MM.1S (cell line): ENCODE data around the gene SLC2A4RG.

Experiments
- DNase-seq: peaks from one replicate; pipeline ENCODE4 v3.0.0-alpha.2; 2015
- H2AFZ ChIP-seq: fragments of 300-600 bp; sonication (generic); 2 replicates; pipeline ENCODE4 v1.6.0; 2016; ENCODE audit warnings: antibody characterized with exemption, low read length
- H3F3A ChIP-seq: fragments of 300-600 bp; sonication (generic); 2 replicates; pipeline ENCODE4 v1.6.1; 2016; ENCODE audit warnings: mild to moderate bottlenecking, antibody characterized with exemption, low read length, moderate library complexity, mixed read lengths; ENCODE audit not compliant: insufficient read depth
- H3K27ac ChIP-seq: fragments of 300-600 bp; sonication (generic); 2 replicates; pipeline ENCODE4 v1.5.1; 2016; ENCODE audit warnings: mild to moderate bottlenecking, low read length
- H3K27me3 ChIP-seq: fragments of 300-600 bp; sonication (generic); replicated peaks from 2 replicates; pipeline ENCODE4 v1.6.0; 2016; ENCODE audit warnings: low read length; ENCODE audit not compliant: insufficient read depth
- H3K36me3 ChIP-seq: fragments of 300-600 bp; sonication (generic); replicated peaks from 2 replicates; pipeline ENCODE4 v1.6.1; 2016; ENCODE audit warnings: mild to moderate bottlenecking, low read length, mixed read lengths; ENCODE audit not compliant: insufficient read depth
- H3K4me1 ChIP-seq: fragments of 300-600 bp; sonication (generic); 2 replicates; pipeline ENCODE4 v1.6.1; 2016; ENCODE audit warnings: low read length, mixed read lengths
- H3K4me2 ChIP-seq: fragments of 300-600 bp; sonication (generic); 2 replicates; pipeline ENCODE4 v1.6.0; 2016; ENCODE audit warnings: low read depth, low read length
- H3K4me3 ChIP-seq: fragments of 300-600 bp; sonication (generic); 2 replicates; pipeline ENCODE4 v1.5.1; 2016; ENCODE audit warnings: low read length, mixed read lengths
- H3K79me2 ChIP-seq: fragments of 300-600 bp; sonication (generic); 2 replicates; pipeline ENCODE4 v1.6.1; 2016; ENCODE audit warnings: mixed run types, low read length, mixed read lengths
- H3K9ac ChIP-seq: fragments of 300-600 bp; sonication (generic); 2 replicates; pipeline ENCODE4 v1.6.1; 2016; ENCODE audit warnings: low read length, mixed read lengths
- H3K9me2 ChIP-seq: fragments of 300-600 bp; sonication (generic); replicated peaks from 2 replicates; pipeline ENCODE4 v1.6.1; 2016; ENCODE audit warnings: mild to moderate bottlenecking, low read length, mixed read lengths; ENCODE audit not compliant: insufficient read depth
- H3K9me3 ChIP-seq: fragments of 300-600 bp; sonication (generic); replicated peaks from 2 replicates; pipeline ENCODE4 v1.6.1; 2016; ENCODE audit warnings: mild to moderate bottlenecking, low read length, mixed read lengths; ENCODE audit not compliant: insufficient read depth
- H4K20me1 ChIP-seq: fragments of 300-600 bp; sonication (generic); 2 replicates; pipeline ENCODE4 v1.6.1; 2016; ENCODE audit warnings: mild to moderate bottlenecking, low read length, moderate library complexity, mixed read lengths; ENCODE audit not compliant: insufficient read depth
- CTCF ChIP-seq: fragments of 300-600 bp; sonication (generic); IDR thresholded peaks from 2 replicates; pipeline ENCODE4 v1.5.1; 2016; ENCODE audit warnings: antibody characterized with exemption, low read length, mixed read lengths
- EZH2 ChIP-seq: fragments of 300-600 bp; sonication (generic); optimal IDR thresholded peaks from 2 replicates; pipeline ENCODE3; 2017; ENCODE audit warnings: low read depth, mild to moderate bottlenecking, antibody characterized with exemption, low read length, mixed read lengths

The SLC2A4RG gene

GRCh38 chr20:63792866-63793265 lies 53.3 kb downstream of the SLC2A4RG start:
- Histone ChIP-seq H3K79me2 (no peaks in the 10 kb centered on the region), H3K4me3 (no peak overlapping the region), H3K9ac (no peak overlapping the region), H3K4me1 (peaks cover 20% of the 10 kb centered on the region), H3K27me3 (peaks cover 59% of the 10 kb centered on the region), H3K4me2 (no peak overlapping the region), H3K36me3 (no peaks in the 10 kb centered on the region), H3K27ac (no peak overlapping the region), H3F3A (peaks cover 9% of the 10 kb centered on the region; the same call in 1 of the 2 replicates), H3K9me2 (no peaks in the 10 kb centered on the region), H2AFZ (no peak overlapping the region), H3K9me3 (no peaks in the 10 kb centered on the region), H4K20me1 (no peaks in the 10 kb centered on the region)
- DNase-seq, result no peak
- TF ChIP-seq CTCF, result no peak
- no peak for TF ChIP-seq EZH2
